NCI-H2227 treated with DMSO at 0.1 percent for 48 hours (cell line): ENCODE results near the gene KCNMB1.
"Not testable (repeated sequence)": the region's sequence is repeated elsewhere in the genome, so short reads cannot be mapped to it uniquely, and the experiment has no call there.

ENCODE experiments used
- DNase-seq: peaks from one replicate; lab custom pipeline; 2025; lab: John Stamatoyannopoulos, UW

The KCNMB1 gene

GRCh38 chr5:170377027-170377426, 12.1 kb downstream of the KCNMB1 start:
- no peak for DNase-seq

GRCh38 chr5:170376526-170376925, 12.6 kb downstream of the KCNMB1 start:
- not testable (repeated sequence) for DNase-seq

- DNase-seq: no peak
Observed at GRCh38 chr5:170375283-170375682, 13.9 kb downstream of the KCNMB1 start.

GRCh38 chr5:170372971-170373370, 16.2 kb downstream of the KCNMB1 start:
- DNase-seq: no peak

GRCh38 chr5:170368586-170368985, 20.6 kb downstream of the KCNMB1 start:
- no peak for DNase-seq

GRCh38 chr5:170366276-170366675, 22.9 kb downstream of the KCNMB1 start:
- no peak for DNase-seq

- DNase-seq: no peak
Observed at GRCh38 chr5:170365831-170366230, 23.3 kb downstream of the KCNMB1 start.

GRCh38 chr5:170365011-170365410, 24.2 kb downstream of the KCNMB1 start:
- no peak for DNase-seq

GRCh38 chr5:170363671-170364070, 25.5 kb downstream of the KCNMB1 start:
- no peak for DNase-seq

- no peak for DNase-seq
Observed at GRCh38 chr5:170362656-170363055, 26.5 kb downstream of the KCNMB1 start.

GRCh38 chr5:170362102-170362501, 27.1 kb downstream of the KCNMB1 start:
- no peak for DNase-seq

GRCh38 chr5:170361616-170362015, 27.6 kb downstream of the KCNMB1 start:
- DNase-seq: no peak

- no peak for DNase-seq
Observed at GRCh38 chr5:170361116-170361515, 28.1 kb downstream of the KCNMB1 start.

GRCh38 chr5:170360709-170361108, 28.5 kb downstream of the KCNMB1 start:
- DNase-seq: no peak

- no peak for DNase-seq
Observed at GRCh38 chr5:170357955-170358444, 31.2 kb downstream of the KCNMB1 start.

GRCh38 chr5:170355601-170356098, 33.5 kb downstream of the KCNMB1 start:
- no peak for DNase-seq

GRCh38 chr5:170353961-170354360, 35.2 kb downstream of the KCNMB1 start:
- no peak for DNase-seq

GRCh38 chr5:170353011-170353761, 36.0 kb downstream of the KCNMB1 start:
- peak; percentile 22 for DNase-seq

GRCh38 chr5:170348137-170348633, 41.0 kb downstream of the KCNMB1 start:
- no peak for DNase-seq

GRCh38 chr5:170347022-170347567, 42.1 kb downstream of the KCNMB1 start:
- no peak for DNase-seq

- DNase-seq: no peak
Observed at GRCh38 chr5:170345971-170346370, 43.2 kb downstream of the KCNMB1 start.

- DNase-seq: no peak
Observed at GRCh38 chr5:170343177-170343576, 46.0 kb downstream of the KCNMB1 start.

- DNase-seq: no peak
Observed at GRCh38 chr5:170342153-170342725, 46.9 kb downstream of the KCNMB1 start.
